Measurements from ENCODE around the gene CHML. TPM values are rescaled to one million over a fixed set of nuclear protein-coding genes. Genes with fewer than 3 reads are reported as not detected.

Gene CHML
- total RNA-seq, 1 experiment from 2014 or later = 19.3 TPM

DNA sequence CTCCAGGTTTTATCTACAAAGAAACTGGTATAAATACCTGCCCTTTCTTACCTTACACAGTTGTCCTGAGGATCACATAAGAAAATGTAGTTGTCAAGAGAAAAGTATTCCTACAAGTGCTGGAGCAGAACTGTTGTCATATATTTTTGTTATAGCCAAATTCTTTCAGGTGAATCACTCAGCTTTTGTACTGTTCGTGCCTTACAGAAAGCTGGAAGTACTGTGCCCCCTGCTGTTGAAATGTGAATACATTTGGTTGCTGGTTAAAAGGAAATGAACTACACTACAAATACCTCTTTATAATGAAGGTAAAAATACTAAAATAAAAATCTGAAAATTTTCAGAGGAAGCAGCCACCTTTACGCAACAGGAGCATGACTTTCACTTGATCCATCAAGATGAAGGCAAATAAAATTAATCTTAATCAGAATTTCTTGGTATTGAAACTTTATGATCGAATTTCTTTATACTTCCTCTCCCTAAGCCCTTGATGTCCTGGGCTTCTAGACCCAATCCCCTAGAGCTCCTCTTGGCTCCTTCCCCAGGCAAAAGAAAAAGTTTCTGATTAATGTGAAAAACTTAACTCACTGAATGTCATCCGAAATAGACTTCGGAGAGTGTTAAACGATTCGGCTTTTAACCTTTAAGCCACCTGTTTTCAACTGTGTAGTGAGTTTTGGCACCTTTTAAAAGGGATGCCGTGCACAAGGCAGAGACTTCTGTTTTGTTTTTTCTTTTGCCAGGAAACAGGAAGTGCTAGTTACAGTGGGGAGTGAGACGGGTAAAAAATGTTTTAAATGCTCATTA, 12.5 kb downstream of the CHML start:
- no peaks in the 10 kb centered on the region; the same call in 1 of the 2 replicates for H3K36me3 ChIP-seq (ENCODE audit: control insufficient read depth, insufficient read depth, low read length)
- H3K4me3 ChIP-seq (ENCODE audit: low read depth in 2 of 2, low read length in 2 of 2) = no peak overlapping the region
- DNase-seq (ENCODE audit: low read depth, low spot score) (no peak), ATAC-seq (peak; percentile 80)
- no TSS peak for BruUV-seq (replicated peaks)
- TF ChIP-seq TCF7L2 (IDR thresholded peaks at IDR 0.05; ENCODE audit: low read depth, low read length) (no peak), POLR2AphosphoS5 (IDR thresholded peaks at IDR 0.05; ENCODE audit: low read depth, low read length) (0 out of 2 replicates have a peak, but pooled peaks have one; percentile 23)
- TF ChIP-seq, protein P1, sequence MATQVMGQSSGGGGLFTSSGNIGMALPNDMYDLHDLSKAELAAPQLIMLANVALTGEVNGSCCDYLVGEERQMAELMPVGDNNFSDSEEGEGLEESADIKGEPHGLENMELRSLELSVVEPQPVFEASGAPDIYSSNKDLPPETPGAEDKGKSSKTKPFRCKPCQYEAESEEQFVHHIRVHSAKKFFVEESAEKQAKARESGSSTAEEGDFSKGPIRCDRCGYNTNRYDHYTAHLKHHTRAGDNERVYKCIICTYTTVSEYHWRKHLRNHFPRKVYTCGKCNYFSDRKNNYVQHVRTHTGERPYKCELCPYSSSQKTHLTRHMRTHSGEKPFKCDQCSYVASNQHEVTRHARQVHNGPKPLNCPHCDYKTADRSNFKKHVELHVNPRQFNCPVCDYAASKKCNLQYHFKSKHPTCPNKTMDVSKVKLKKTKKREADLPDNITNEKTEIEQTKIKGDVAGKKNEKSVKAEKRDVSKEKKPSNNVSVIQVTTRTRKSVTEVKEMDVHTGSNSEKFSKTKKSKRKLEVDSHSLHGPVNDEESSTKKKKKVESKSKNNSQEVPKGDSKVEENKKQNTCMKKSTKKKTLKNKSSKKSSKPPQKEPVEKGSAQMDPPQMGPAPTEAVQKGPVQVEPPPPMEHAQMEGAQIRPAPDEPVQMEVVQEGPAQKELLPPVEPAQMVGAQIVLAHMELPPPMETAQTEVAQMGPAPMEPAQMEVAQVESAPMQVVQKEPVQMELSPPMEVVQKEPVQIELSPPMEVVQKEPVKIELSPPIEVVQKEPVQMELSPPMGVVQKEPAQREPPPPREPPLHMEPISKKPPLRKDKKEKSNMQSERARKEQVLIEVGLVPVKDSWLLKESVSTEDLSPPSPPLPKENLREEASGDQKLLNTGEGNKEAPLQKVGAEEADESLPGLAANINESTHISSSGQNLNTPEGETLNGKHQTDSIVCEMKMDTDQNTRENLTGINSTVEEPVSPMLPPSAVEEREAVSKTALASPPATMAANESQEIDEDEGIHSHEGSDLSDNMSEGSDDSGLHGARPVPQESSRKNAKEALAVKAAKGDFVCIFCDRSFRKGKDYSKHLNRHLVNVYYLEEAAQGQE (IDR thresholded peaks at IDR 0.05; ENCODE audit: insufficient read depth in 1 of 2, low read depth in 2 of 2, low read length in 1 of 2) = no peak
- TF ChIP-seq, protein P2, sequence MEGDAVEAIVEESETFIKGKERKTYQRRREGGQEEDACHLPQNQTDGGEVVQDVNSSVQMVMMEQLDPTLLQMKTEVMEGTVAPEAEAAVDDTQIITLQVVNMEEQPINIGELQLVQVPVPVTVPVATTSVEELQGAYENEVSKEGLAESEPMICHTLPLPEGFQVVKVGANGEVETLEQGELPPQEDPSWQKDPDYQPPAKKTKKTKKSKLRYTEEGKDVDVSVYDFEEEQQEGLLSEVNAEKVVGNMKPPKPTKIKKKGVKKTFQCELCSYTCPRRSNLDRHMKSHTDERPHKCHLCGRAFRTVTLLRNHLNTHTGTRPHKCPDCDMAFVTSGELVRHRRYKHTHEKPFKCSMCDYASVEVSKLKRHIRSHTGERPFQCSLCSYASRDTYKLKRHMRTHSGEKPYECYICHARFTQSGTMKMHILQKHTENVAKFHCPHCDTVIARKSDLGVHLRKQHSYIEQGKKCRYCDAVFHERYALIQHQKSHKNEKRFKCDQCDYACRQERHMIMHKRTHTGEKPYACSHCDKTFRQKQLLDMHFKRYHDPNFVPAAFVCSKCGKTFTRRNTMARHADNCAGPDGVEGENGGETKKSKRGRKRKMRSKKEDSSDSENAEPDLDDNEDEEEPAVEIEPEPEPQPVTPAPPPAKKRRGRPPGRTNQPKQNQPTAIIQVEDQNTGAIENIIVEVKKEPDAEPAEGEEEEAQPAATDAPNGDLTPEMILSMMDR (IDR thresholded peaks at IDR 0.05) = peak; percentile 66; the same call in 1 of the 2 replicates
- H3K4me1 ChIP-seq (ENCODE audit: control insufficient read depth, insufficient read depth, low read length) = peaks cover 11% of the 10 kb centered on the region; the same call in 1 of the 2 replicates
- peak overlapping the region; percentile 57 for H3K27ac ChIP-seq (ENCODE audit: low read length)
- H3K27me3 ChIP-seq (ENCODE audit: control insufficient read depth, insufficient read depth, low read length) = no peaks in the 10 kb centered on the region
- ChIA-PET CTCF (interaction anchor here (0.7 to 1.0 kb wide), 2 partner anchors 10 to 93 kb away, joined by 3 to 4 read pairs; no protein-coding TSS in a partner anchor), POLR2A (no interaction called here)
- in situ Hi-C loops (cut with HindIII; ENCODE audit: low pct_unique_long_range_greater_than_20kb, low sequenced_read_pairs) (no loop called here), intact Hi-C loops (cut with micrococcal nuclease; ENCODE audit: unreplicated experiment) (loop anchor here (1.0 kb wide), 1 partner anchor 96 kb away; no protein-coding TSS in a partner anchor)
- H3K9me3 ChIP-seq (ENCODE audit: control insufficient read depth, insufficient read depth, low read depth, low read length) = no peaks in the 10 kb centered on the region

DNA sequence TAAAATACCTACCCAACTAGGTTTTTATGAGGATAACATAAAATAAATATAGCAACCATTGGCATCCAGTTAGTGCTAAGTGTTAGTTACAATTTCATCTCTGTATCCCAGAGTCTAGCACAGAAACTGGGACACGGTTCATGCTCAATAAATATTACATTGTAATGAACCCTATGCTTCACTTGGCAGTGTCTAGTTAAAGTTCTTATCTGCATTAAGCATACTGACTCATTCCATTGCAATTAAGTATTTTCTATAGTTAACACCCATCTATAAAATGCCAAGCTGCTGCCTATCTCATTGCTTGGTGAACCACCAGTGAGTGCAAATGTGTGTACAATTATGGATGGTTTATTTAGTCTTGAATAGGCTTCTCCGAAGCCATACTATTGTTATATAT, 15.2 kb downstream of the CHML start:
- POLR2A ChIA-PET = no interaction called here
- in situ Hi-C loops (cut with HindIII; ENCODE audit: low pct_unique_long_range_greater_than_20kb, low sequenced_read_pairs) = no loop called here
- CTCF ChIA-PET = interaction anchor here (0.6 kb wide), 1 partner anchor 94 kb away, joined by 3 read pairs; no protein-coding TSS in a partner anchor
- ATAC-seq = peak; percentile 68; the same call in 1 of the 2 replicates
- H3K27ac ChIP-seq (ENCODE audit: low read length) = peak overlapping the region; percentile 59; the same call in 1 of the 2 replicates
- H3K9me3 ChIP-seq (ENCODE audit: control insufficient read depth, insufficient read depth, low read depth, low read length) = no peaks in the 10 kb centered on the region
- peaks cover 11% of the 10 kb centered on the region; the same call in 1 of the 2 replicates for H3K4me1 ChIP-seq (ENCODE audit: control insufficient read depth, insufficient read depth, low read length)
- no peak overlapping the region for H3K4me3 ChIP-seq (ENCODE audit: low read depth in 2 of 2, low read length in 2 of 2)
- no peaks in the 10 kb centered on the region; the same call in 1 of the 2 replicates for H3K36me3 ChIP-seq (ENCODE audit: control insufficient read depth, insufficient read depth, low read length)
- TF ChIP-seq, protein P1 (IDR thresholded peaks at IDR 0.05; ENCODE audit: insufficient read depth in 1 of 2, low read depth in 2 of 2, low read length in 1 of 2) = no peak
- TF ChIP-seq, protein P2 (IDR thresholded peaks at IDR 0.05) = no peak
- no peak for TF ChIP-seq TCF7L2 (IDR thresholded peaks at IDR 0.05; ENCODE audit: low read depth, low read length)
- TF ChIP-seq POLR2AphosphoS5 (IDR thresholded peaks at IDR 0.05; ENCODE audit: low read depth, low read length) = no peak
- TF ChIP-seq SIN3A (IDR thresholded peaks at IDR 0.05; ENCODE audit: borderline replicate concordance, insufficient read depth, low read depth, low read length) = no peak
- no peak for DNase-seq (ENCODE audit: low read depth, low spot score)
- intact Hi-C loops (cut with micrococcal nuclease; ENCODE audit: unreplicated experiment) = no loop called here
- no TSS peak for BruUV-seq (replicated peaks)
- no peaks in the 10 kb centered on the region for H3K27me3 ChIP-seq (ENCODE audit: control insufficient read depth, insufficient read depth, low read length)

All from Panc1 (cell line).